Glutamatergic neuron (in vitro differentiated cells): ENCODE results near the gene CCDC171. TPM values are rescaled to one million over a fixed set of nuclear protein-coding genes. Genes with fewer than 3 reads are reported as not detected.

Experiments used
- DNase-seq: peaks from one replicate; pipeline ENCODE4 v3.0.0; 2022
- H3K27ac Mint-ChIP-seq: one replicate; pipeline ENCODE4 v1.8.0; 2020; ENCODE audit warnings: mild to moderate bottlenecking, mixed read lengths, inconsistent platforms; ENCODE audit not compliant: unreplicated experiment
- H3K27me3 Mint-ChIP-seq: one replicate; pipeline ENCODE4 v1.8.0; 2020; ENCODE audit warnings: mild to moderate bottlenecking, moderate library complexity, mixed read lengths, inconsistent platforms; ENCODE audit not compliant: unreplicated experiment
- H3K36me3 Mint-ChIP-seq: one replicate; pipeline ENCODE4 v1.8.0; 2020; ENCODE audit warnings: mild to moderate bottlenecking, mixed read lengths, inconsistent platforms; ENCODE audit not compliant: unreplicated experiment
- H3K4me1 Mint-ChIP-seq: one replicate; pipeline ENCODE4 v1.8.0; 2020; ENCODE audit warnings: mild to moderate bottlenecking, low read depth, mixed read lengths, inconsistent platforms; ENCODE audit not compliant: unreplicated experiment
- H3K4me3 Mint-ChIP-seq: one replicate; pipeline ENCODE4 v1.8.0; 2020; ENCODE audit warnings: mild to moderate bottlenecking, mixed read lengths, inconsistent platforms; ENCODE audit not compliant: unreplicated experiment
- H3K9me3 Mint-ChIP-seq: one replicate; pipeline ENCODE4 v1.8.0; 2020; ENCODE audit warnings: mild to moderate bottlenecking, moderate library complexity, mixed read lengths, inconsistent platforms; ENCODE audit not compliant: unreplicated experiment
- total RNA-seq: library from RNA; stranded (reverse); fragmentation: NEBNext Ultra II Directional; extraction: Animal tissue kit (Norgen Biotek cat#: 25700); gene quantifications from one replicate; pipeline ENCODE4 v1.2.1, GENCODE V29; 2021; ENCODE audit not compliant: unreplicated experiment
- TF ChIP-seq, protein P1 (sequence below): fragments of 200-600 bp; sonication (generic); IDR thresholded peaks from one replicate; pipeline ENCODE4 v1.5.0; 2021; ENCODE audit not compliant: partially characterized antibody, unreplicated experiment

The CCDC171 gene
- total RNA-seq, 1 donor from 2014 or later = 3.2 TPM

DNA sequence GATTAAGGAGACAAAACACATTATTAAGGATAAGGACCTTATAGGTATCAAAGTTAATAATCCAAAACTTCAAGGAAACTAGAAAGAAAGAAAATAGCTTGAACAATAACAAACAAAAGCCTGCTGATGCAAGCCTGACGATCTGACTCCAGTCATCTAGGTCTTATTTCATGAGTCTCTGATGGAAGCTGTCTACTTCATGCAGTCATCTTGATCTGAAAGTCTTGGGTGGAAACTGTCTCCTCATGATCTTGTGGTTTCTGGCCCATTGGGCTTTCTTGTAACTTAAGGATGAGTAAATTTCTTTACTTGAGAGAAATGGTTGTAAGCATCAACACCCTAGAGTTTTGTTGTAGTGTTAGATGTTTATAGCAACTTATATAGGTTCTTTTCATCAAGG, 21.5 kb upstream of the CCDC171 start:
- no peaks in the 10 kb centered on the region for H3K27me3 Mint-ChIP-seq
- TF ChIP-seq, protein P1, sequence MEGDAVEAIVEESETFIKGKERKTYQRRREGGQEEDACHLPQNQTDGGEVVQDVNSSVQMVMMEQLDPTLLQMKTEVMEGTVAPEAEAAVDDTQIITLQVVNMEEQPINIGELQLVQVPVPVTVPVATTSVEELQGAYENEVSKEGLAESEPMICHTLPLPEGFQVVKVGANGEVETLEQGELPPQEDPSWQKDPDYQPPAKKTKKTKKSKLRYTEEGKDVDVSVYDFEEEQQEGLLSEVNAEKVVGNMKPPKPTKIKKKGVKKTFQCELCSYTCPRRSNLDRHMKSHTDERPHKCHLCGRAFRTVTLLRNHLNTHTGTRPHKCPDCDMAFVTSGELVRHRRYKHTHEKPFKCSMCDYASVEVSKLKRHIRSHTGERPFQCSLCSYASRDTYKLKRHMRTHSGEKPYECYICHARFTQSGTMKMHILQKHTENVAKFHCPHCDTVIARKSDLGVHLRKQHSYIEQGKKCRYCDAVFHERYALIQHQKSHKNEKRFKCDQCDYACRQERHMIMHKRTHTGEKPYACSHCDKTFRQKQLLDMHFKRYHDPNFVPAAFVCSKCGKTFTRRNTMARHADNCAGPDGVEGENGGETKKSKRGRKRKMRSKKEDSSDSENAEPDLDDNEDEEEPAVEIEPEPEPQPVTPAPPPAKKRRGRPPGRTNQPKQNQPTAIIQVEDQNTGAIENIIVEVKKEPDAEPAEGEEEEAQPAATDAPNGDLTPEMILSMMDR = no peak
- H3K9me3 Mint-ChIP-seq = peaks cover 2% of the 10 kb centered on the region
- H3K4me1 Mint-ChIP-seq = no peaks in the 10 kb centered on the region
- DNase-seq = no peak
- H3K36me3 Mint-ChIP-seq = no peaks in the 10 kb centered on the region
- no peak overlapping the region for H3K27ac Mint-ChIP-seq
- H3K4me3 Mint-ChIP-seq = no peak overlapping the region

DNA sequence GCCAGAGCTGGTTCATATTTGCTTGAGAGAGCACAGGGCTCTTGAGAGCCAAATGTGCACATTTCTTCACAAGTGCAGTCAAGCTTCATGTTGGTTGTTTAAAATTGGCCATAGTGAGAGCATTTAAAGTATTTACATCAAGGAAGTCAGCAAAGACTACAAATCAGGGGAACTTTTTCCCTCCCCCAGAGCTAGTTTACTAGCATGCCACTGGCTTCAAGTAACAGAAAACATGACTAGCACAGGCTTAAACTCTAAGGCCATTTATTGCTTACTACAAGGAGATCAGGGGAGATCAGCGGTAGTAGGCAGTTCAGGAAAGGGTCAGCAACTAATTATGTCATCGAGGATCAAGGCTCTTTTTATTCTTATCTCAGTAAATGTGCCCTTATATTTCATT, 11.0 kb upstream of the CCDC171 start:
- Mint-ChIP-seq H3K4me3 (no peak overlapping the region), H3K27ac (no peak overlapping the region)
- TF ChIP-seq, protein P1 = no peak

DNA sequence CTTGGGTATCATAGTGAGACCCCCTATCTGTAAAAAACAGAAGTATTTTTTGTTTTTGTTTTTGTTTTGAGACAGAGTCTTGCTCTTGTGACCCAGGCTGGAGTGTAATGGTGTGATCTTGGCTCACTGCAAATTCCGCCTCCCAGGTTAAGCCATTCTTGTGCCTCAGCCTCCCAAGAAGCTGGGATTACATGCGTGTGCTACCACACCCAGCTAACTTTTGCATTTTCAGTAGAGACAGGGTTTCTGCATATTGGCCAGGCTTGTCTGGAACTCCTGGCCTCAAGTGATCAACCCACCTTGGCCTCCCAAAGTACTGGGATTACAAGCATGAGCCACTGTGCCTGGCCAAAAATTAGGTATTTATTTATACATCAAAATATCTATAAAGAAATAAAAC, 10.2 kb upstream of the CCDC171 start:
- no peaks in the 10 kb centered on the region for H3K4me1 Mint-ChIP-seq
- TF ChIP-seq, protein P1 = no peak
- H3K27me3 Mint-ChIP-seq = no peaks in the 10 kb centered on the region
- H3K4me3 Mint-ChIP-seq = no peak overlapping the region
- H3K36me3 Mint-ChIP-seq = no peaks in the 10 kb centered on the region
- no peaks in the 10 kb centered on the region for H3K9me3 Mint-ChIP-seq
- no peak for DNase-seq
- no peak overlapping the region for H3K27ac Mint-ChIP-seq

More for the DNA sequence above, 11.0 kb upstream of the CCDC171 start:
- no peak for DNase-seq
- no peaks in the 10 kb centered on the region for H3K36me3 Mint-ChIP-seq
- H3K27me3 Mint-ChIP-seq = peaks cover 2% of the 10 kb centered on the region
- no peaks in the 10 kb centered on the region for H3K9me3 Mint-ChIP-seq
- no peaks in the 10 kb centered on the region for H3K4me1 Mint-ChIP-seq

DNA sequence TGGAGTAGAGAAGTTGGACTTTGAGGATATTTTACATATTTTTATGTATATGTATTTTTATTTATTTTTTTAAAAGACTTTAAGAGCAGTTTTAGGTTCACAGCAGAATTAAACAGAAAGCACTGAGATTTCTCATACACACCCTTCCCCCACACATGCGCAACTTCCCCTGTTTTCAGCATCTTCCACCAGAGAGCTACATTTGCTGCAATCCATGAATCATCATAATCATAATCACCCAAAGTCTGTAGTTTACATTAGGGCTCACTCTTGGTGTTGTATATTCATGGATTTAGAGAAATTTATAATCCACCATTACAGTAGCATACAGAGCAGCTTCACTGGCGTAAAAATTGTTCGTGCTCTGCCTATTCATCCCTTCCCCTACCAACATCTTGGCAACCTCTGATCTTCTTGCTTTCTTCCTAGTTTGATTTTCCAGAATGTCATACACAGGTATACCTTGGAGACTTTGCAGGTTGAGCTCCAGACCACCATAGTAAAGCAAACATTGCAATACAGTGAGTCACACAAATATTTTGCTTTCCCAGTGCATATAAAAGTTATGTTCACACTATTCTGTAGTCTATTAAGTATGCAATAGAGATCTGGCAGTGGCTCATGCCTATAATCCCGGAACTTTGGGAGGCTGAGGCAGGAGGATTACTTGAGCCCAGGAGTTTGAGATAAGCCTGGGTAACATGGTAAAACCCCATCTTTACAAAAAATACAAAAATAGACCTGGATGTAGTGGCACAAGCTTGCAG, 9.6 kb upstream of the CCDC171 start:
- H3K4me3 Mint-ChIP-seq = no peak overlapping the region
- no peaks in the 10 kb centered on the region for H3K9me3 Mint-ChIP-seq
- no peak for DNase-seq
- TF ChIP-seq, protein P1 = no peak
- no peaks in the 10 kb centered on the region for H3K4me1 Mint-ChIP-seq
- H3K36me3 Mint-ChIP-seq = no peaks in the 10 kb centered on the region
- no peaks in the 10 kb centered on the region for H3K27me3 Mint-ChIP-seq
- no peak overlapping the region for H3K27ac Mint-ChIP-seq

DNA sequence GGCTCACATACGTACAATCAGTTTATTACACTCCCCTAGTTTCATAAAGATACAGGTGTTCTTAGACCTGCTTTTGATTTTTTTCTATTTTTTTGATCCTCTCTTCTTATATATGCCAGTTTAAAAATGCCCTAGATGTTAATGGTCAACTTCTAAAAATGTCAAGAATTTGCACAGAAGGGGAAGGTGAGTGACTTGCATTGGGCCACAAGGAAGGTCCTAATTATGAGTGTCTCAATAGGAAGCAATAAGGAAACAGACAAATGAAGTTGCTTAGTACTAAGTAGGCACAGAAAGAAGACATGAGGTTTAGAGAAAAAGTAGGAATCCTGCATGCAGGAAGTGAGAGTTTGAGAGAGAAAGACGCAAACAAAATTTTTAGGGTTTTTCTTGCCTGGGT, 3.2 kb upstream of the CCDC171 start:
- H3K9me3 Mint-ChIP-seq = peaks cover 9% of the 10 kb centered on the region

More for the DNA sequence above, 3.2 kb upstream of the CCDC171 start:
- Mint-ChIP-seq H3K36me3 (no peaks in the 10 kb centered on the region), H3K4me1 (no peaks in the 10 kb centered on the region), H3K4me3 (no peak overlapping the region), H3K27me3 (peaks cover 2% of the 10 kb centered on the region), H3K27ac (no peak overlapping the region)
- no peak for DNase-seq
- TF ChIP-seq, protein P1 = no peak
